HCT116 (cell line): ENCODE measurements around the gene SPEN. TPM values are rescaled to one million over a fixed set of nuclear protein-coding genes. Genes with fewer than 3 reads are reported as not detected.

Experiments used
- ATAC-seq: fragments of 200-7000 bp; cut with Tn5 transposase; 2 replicates; pipeline ENCODE4 v1.9.1; 2020; ENCODE audit warnings: mild to moderate bottlenecking, moderate library complexity
- BruUV-seq: library from RNA; stranded (reverse); fragments of 400-500 nt; replicated peaks from 2 replicates; lab custom pipeline; 2021; lab: Mats Ljungman, UMichigan
- CTCF ChIA-PET: fragments of 300-600 bp; sonication (Branson Sonifier 250); formaldehyde crosslinking; loops from one replicate; lab custom pipeline; 2021; ENCODE audit warnings: antibody characterized with exemption; lab: Charles Lee
- POLR2A ChIA-PET: fragments of 300-600, 350-600 bp; sonication (Branson Sonifier 250); formaldehyde crosslinking; loops from one replicate; lab custom pipeline; 2021; ENCODE audit warnings: antibody characterized with exemption; lab: Charles Lee
- RAD21 ChIA-PET, 2 experiments: fragments of 300-600 bp; sonication (Branson Sonifier 250); formaldehyde crosslinking; loops; one replicate each; lab custom pipeline; 2023; ENCODE audit warnings: low total read pairs in 2 of 2; ENCODE audit not compliant: uncharacterized antibody in 2 of 2, unreplicated experiment in 2 of 2, low non-redundant PET in 1 of 2; lab: Charles Lee
- DNase-seq: peaks from one replicate; pipeline ENCODE4 v3.0.0-alpha.2; 2010; ENCODE audit warnings: low read depth, low spot score
- H2AFZ ChIP-seq: fragments of 200-600 bp; shearing (Covaris generic), sonication (generic); 2 replicates; pipeline ENCODE4 v1.6.1; 2017; ENCODE audit warnings: low read depth, mixed run types, mixed read lengths, antibody characterized with exemption, low read length; ENCODE audit not compliant: poor library complexity, severe bottlenecking
- H3K27ac ChIP-seq: 2 replicates; pipeline ENCODE4 v1.5.1; 2012; ENCODE audit warnings: low read depth, low read length
- H3K27me3 ChIP-seq: fragments of 200-600 bp; sonication (generic); 2 replicates; pipeline ENCODE4 v1.6.1; 2016; ENCODE audit warnings: mixed run types, low read length, mixed read lengths; ENCODE audit not compliant: insufficient read depth
- H3K36me3 ChIP-seq, 2 experiments: fragments of 200-500 bp in 1 of 2; fragments of 200-600 bp in 1 of 2; sonication (Bioruptor generic) in 1 of 2; sonication (generic) in 1 of 2; 2 replicates each; pipeline versions ENCODE4 v1.5.1 to v1.6.1; 2014 to 2016; ENCODE audit warnings: low read length in 2 of 2, inconsistent platforms in 1 of 2, mixed read lengths in 1 of 2, mixed run types in 1 of 2; ENCODE audit not compliant: insufficient read depth in 2 of 2, control insufficient read depth in 1 of 2
- H3K4me1 ChIP-seq, 2 experiments: fragments of 200-600 bp in 1 of 2; sonication (generic) in 1 of 2; 2 replicates each; pipeline versions ENCODE4 v1.5.1 to v1.6.1; 2012 to 2017; ENCODE audit warnings: low read length in 2 of 2, inconsistent platforms in 1 of 2, mild to moderate bottlenecking in 1 of 2, mixed read lengths in 1 of 2, mixed run types in 1 of 2, moderate library complexity in 1 of 2; ENCODE audit not compliant: insufficient read depth in 2 of 2, control insufficient read depth in 1 of 2
- H3K4me2 ChIP-seq: fragments of 200-600 bp; sonication (generic); 2 replicates; pipeline ENCODE4 v1.6.1; 2017; ENCODE audit warnings: mixed run types, low read length, mixed read lengths
- H3K4me3 ChIP-seq, 2 experiments: fragments of 200-600 bp in 1 of 2; sonication (generic) in 1 of 2; replicated peaks in 1 of 2; 2 replicates each; pipeline ENCODE4 v1.5.1; 2011 to 2016; ENCODE audit warnings: low read length in 2 of 2, control low read depth in 1 of 2, low read depth in 1 of 2, mild to moderate bottlenecking in 1 of 2, mixed read lengths in 1 of 2, mixed run types in 1 of 2
- H3K79me2 ChIP-seq: fragments of 200-600 bp; sonication (generic); 2 replicates; pipeline ENCODE4 v1.6.1; 2017; ENCODE audit warnings: mild to moderate bottlenecking, mixed run types, low read length, moderate library complexity, mixed read lengths; ENCODE audit not compliant: insufficient read depth
- H3K9ac ChIP-seq: fragments of 200-600 bp; sonication (generic); 2 replicates; pipeline ENCODE4 v1.6.1; 2016; ENCODE audit warnings: low read length, mixed read lengths
- H3K9me2 ChIP-seq: fragments of 200-600 bp; sonication (generic), shearing (Covaris generic); 2 replicates; pipeline ENCODE4 v1.6.1; 2017; ENCODE audit warnings: mixed run types, mild to moderate bottlenecking, moderate library complexity; ENCODE audit not compliant: insufficient read depth
- H3K9me3 ChIP-seq, 2 experiments: fragments of 200-500 bp in 1 of 2; fragments of 200-600 bp in 1 of 2; sonication (Bioruptor generic) in 1 of 2; sonication (generic) in 1 of 2; 2 replicates each; pipeline ENCODE4 v1.6.1; 2014 to 2017; ENCODE audit warnings: low read length in 2 of 2, mixed read lengths in 2 of 2, inconsistent platforms in 1 of 2, low read depth in 1 of 2, mild to moderate bottlenecking in 1 of 2, mixed run types in 1 of 2, moderate library complexity in 1 of 2; ENCODE audit not compliant: control insufficient read depth in 1 of 2, insufficient read depth in 1 of 2
- H4K20me1 ChIP-seq: fragments of 200-600 bp; sonication (generic), shearing (Covaris generic); 2 replicates; pipeline ENCODE4 v1.6.1; 2017; ENCODE audit warnings: mixed run types, mild to moderate bottlenecking, moderate library complexity; ENCODE audit not compliant: insufficient read depth
- ATF3 ChIP-seq: IDR thresholded peaks from 2 replicates; pipeline ENCODE4 v1.6.1; 2012
- CEBPB ChIP-seq: IDR thresholded peaks from 2 replicates; pipeline ENCODE4 v1.6.1; 2012; ENCODE audit warnings: low read depth
- EGR1 ChIP-seq: IDR thresholded peaks from 2 replicates; pipeline ENCODE4 v1.6.1; 2012; ENCODE audit warnings: low read depth
- ELF1 ChIP-seq: IDR thresholded peaks from 2 replicates; pipeline ENCODE4 v1.6.1; 2012; ENCODE audit warnings: low read depth, borderline replicate concordance
- JUND ChIP-seq: IDR thresholded peaks from 2 replicates; pipeline ENCODE4 v1.6.1; 2012
- MAX ChIP-seq: IDR thresholded peaks from 2 replicates; pipeline ENCODE4 v1.6.1; 2012
- RAD21 ChIP-seq: IDR thresholded peaks from 2 replicates; pipeline ENCODE4 v1.6.1; 2012; ENCODE audit warnings: low read depth, mild to moderate bottlenecking
- TCF7L2 ChIP-seq: IDR thresholded peaks from 2 replicates; pipeline ENCODE4 v1.7.0; 2011; ENCODE audit warnings: borderline replicate concordance, inconsistent platforms; ENCODE audit not compliant: insufficient read depth, insufficient read length; ENCODE audit errors: extremely low read depth
- YY1 ChIP-seq: IDR thresholded peaks from 2 replicates; pipeline ENCODE4 v1.6.1; 2011; ENCODE audit warnings: low read length, low read depth, moderate library complexity, mild to moderate bottlenecking; ENCODE audit not compliant: insufficient replicate concordance; ENCODE audit errors: extremely low read depth
- ZBTB33 ChIP-seq: IDR thresholded peaks from 2 replicates; pipeline ENCODE4 v1.6.1; 2011; ENCODE audit warnings: mild to moderate bottlenecking, low read length, moderate library complexity; ENCODE audit not compliant: insufficient replicate concordance; ENCODE audit errors: extremely low read depth
- ZNF274 ChIP-seq: fragments of 200-500 bp; sonication (Bioruptor generic); IDR thresholded peaks from 2 replicates; pipeline ENCODE4 v1.6.1; 2014; ENCODE audit warnings: mild to moderate bottlenecking, low read depth, low read length, inconsistent platforms
- intact Hi-C: fragments of 100-400 bp; cut with micrococcal nuclease; formaldehyde crosslinking; loops from 2 replicates; pipeline ENCODE4 v1.10.0; 2022
- total RNA-seq: library from RNA; stranded (reverse); gene quantifications from one replicate; pipeline ENCODE4 v1.2.1, GENCODE V29; 2021; ENCODE audit not compliant: unreplicated experiment

Gene SPEN
- total RNA-seq, 1 experiment from 2014 or later, result 58.6 TPM

- TF ChIP-seq ELF1, result no peak
- TF ChIP-seq, all 23 proteins: peak for 0
Measured at GRCh38 chr1:15881961-15882360, 34.5 kb downstream of the SPEN start (continued).

GRCh38 chr1:15882665-15883064, 35.2 kb downstream of the SPEN start:
- TF ChIP-seq YY1, result no peak
- no peak for TF ChIP-seq EGR1
- no TSS peak for BruUV-seq
- no peaks in the 10 kb centered on the region for H3K27me3 ChIP-seq
- peaks cover 2% of the 10 kb centered on the region in 2 experiments; a peak in 1 of 4 replicates for H3K36me3 ChIP-seq
- no peak overlapping the region for H3K27ac ChIP-seq
- no peak for ATAC-seq
- peaks cover 100% of the 10 kb centered on the region for H3K79me2 ChIP-seq
- H3K4me3 ChIP-seq, result no peak overlapping the region
- H2AFZ ChIP-seq, result no peak overlapping the region
- no peaks in the 10 kb centered on the region for H3K9me2 ChIP-seq
- no peak overlapping the region for H3K9ac ChIP-seq
- RAD21 ChIA-PET, result no interaction called here
- POLR2A ChIA-PET, result interaction anchor here (0.9 kb wide), 1 partner anchor 12 kb away, joined by 4 read pairs; no protein-coding TSS in a partner anchor
- CTCF ChIA-PET, result interaction anchor here (0.6 kb wide), 1 partner anchor 444 kb away, joined by 4 read pairs; no protein-coding TSS in a partner anchor
- no peak for DNase-seq
- H4K20me1 ChIP-seq, result peaks cover 27% of the 10 kb centered on the region; the same call in 1 of the 2 replicates
- peaks cover 31% of the 10 kb centered on the region in 2 experiments for H3K4me1 ChIP-seq
- H3K4me2 ChIP-seq, result no peak overlapping the region
- no peaks in the 10 kb centered on the region for H3K9me3 ChIP-seq
- intact Hi-C loops, result no loop called here

- CTCF ChIA-PET, result interaction anchor here (0.6 kb wide), 1 partner anchor 78 kb away, joined by 5 read pairs; no protein-coding TSS in a partner anchor
- Histone ChIP-seq H3K4me1 (peaks cover 31% of the 10 kb centered on the region in 2 experiments), H3K27me3 (no peaks in the 10 kb centered on the region), H3K79me2 (peaks cover 100% of the 10 kb centered on the region), H3K4me3 (no peak overlapping the region), H3K9ac (no peak overlapping the region), H3K36me3 (peaks cover 0 to under 1% of the 10 kb centered on the region in 2 experiments; a peak in 1 of 4 replicates), H3K9me3 (no peaks in the 10 kb centered on the region), H3K27ac (no peak overlapping the region), H3K9me2 (no peaks in the 10 kb centered on the region), H4K20me1 (peaks cover 24% of the 10 kb centered on the region; the same call in 1 of the 2 replicates), H3K4me2 (no peak overlapping the region), H2AFZ (no peak overlapping the region)
- no TSS peak for BruUV-seq
- DNase-seq (no peak), ATAC-seq (no peak)
- TF ChIP-seq TCF7L2, result no peak
- TF ChIP-seq RAD21, result no peak
- no peak for TF ChIP-seq JUND
- TF ChIP-seq MAX, result no peak
- TF ChIP-seq ZBTB33, result no peak
- no peak for TF ChIP-seq YY1
- TF ChIP-seq ZNF274, result no peak
- TF ChIP-seq ATF3, result no peak
- TF ChIP-seq CEBPB, result no peak
- intact Hi-C loops, result no loop called here
- POLR2A ChIA-PET, result interaction anchor here (0.9 kb wide), 1 partner anchor 13 kb away, joined by 4 read pairs; no protein-coding TSS in a partner anchor
- RAD21 ChIA-PET, result no interaction called here
Measured at GRCh38 chr1:15883326-15883725, 35.8 kb downstream of the SPEN start.
